ENCODE results near the gene PHOX2A. TPM values are rescaled to one million over a fixed set of nuclear protein-coding genes. Genes with fewer than 3 reads are reported as not detected.

Gene PHOX2A
- total RNA-seq, 1 experiment from 2014 or later, result not detected

DNA sequence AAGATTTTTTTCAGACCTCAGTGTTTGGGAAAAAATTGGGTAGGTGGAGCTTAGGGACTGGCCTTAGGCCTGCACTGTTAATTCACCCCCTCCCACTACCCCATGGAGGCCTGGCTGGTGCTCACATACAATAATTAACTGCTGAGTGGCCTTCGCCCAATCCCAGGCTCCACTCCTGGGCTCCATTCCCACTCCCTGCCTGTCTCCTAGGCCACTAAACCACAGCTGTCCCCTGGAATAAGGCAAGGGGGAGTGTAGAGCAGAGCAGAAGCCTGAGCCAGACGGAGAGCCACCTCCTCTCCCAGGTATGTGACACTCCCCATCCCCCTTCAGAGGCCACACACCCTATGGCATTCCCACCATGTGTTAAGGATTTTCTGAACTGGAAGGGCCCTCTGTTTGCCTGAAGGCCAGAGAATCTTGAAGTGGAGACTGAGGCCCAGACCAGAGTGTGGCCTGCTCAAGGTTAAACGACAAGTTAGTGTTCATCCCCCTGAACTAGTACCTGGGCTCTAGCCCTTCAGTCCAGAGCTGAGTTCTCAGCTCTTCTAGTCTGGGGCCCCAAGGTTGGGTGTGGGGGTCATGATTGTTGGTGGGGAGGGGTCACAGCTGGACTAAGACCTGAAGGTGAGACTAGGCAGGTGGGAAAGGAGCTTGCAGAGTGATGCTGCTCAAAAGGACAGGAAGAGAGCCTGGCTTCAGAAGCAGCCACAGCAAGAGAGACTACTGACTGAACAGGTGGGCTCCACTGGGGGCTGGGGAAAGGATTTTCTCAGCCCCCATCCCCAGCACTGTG, 54.3 kb downstream of the PHOX2A start:
- H3K4me1 ChIP-seq (ENCODE audit: insufficient read depth, low read length, poor library complexity, severe bottlenecking), result no peaks in the 10 kb centered on the region
- BruUV-seq (replicated peaks), result no TSS peak
- H3K4me3 ChIP-seq (ENCODE audit: low read depth, low read length, poor library complexity, severe bottlenecking), result no peak overlapping the region
- no peaks in the 10 kb centered on the region for H3K9me3 ChIP-seq (ENCODE audit: low read depth, low read length, poor library complexity, severe bottlenecking)
- no peak for DNase-seq (ENCODE audit: low spot score)
- no peaks in the 10 kb centered on the region for H3K36me3 ChIP-seq (ENCODE audit: insufficient read depth, low read length, poor library complexity, severe bottlenecking)
- intact Hi-C loops (cut with micrococcal nuclease; ENCODE audit: unreplicated experiment), result no loop called here
- CTCF ChIA-PET, result interaction anchor here (0.6 kb wide), 2 partner anchors 164 to 418 kb away, joined by 3 read pairs; no protein-coding TSS in a partner anchor
- no peak overlapping the region for H3K27ac ChIP-seq (ENCODE audit: low read depth, low read length, poor library complexity, severe bottlenecking)
- no peaks in the 10 kb centered on the region for H3K27me3 ChIP-seq (replicated peaks; ENCODE audit: insufficient read depth, low read depth, low read length, poor library complexity)
- no peak for TF ChIP-seq EZH2 (IDR thresholded peaks at IDR 0.05; ENCODE audit: borderline replicate concordance, low read depth, low read length, poor library complexity, severe bottlenecking)
- TF ChIP-seq, protein P1, sequence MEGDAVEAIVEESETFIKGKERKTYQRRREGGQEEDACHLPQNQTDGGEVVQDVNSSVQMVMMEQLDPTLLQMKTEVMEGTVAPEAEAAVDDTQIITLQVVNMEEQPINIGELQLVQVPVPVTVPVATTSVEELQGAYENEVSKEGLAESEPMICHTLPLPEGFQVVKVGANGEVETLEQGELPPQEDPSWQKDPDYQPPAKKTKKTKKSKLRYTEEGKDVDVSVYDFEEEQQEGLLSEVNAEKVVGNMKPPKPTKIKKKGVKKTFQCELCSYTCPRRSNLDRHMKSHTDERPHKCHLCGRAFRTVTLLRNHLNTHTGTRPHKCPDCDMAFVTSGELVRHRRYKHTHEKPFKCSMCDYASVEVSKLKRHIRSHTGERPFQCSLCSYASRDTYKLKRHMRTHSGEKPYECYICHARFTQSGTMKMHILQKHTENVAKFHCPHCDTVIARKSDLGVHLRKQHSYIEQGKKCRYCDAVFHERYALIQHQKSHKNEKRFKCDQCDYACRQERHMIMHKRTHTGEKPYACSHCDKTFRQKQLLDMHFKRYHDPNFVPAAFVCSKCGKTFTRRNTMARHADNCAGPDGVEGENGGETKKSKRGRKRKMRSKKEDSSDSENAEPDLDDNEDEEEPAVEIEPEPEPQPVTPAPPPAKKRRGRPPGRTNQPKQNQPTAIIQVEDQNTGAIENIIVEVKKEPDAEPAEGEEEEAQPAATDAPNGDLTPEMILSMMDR (conservative IDR thresholded peaks at IDR 0.05; ENCODE audit: low read depth, low read length), result no peak
- POLR2A ChIA-PET (ENCODE audit: low non-redundant PET), result no interaction called here

Other genes starting within 250 kb of the PHOX2A start
- 10.6 and 12.2 TPM in 2 replicates for gene IL18BP, start 245.3 kb downstream of the PHOX2A start, total RNA-seq (2021)
- gene NUMA1, start 163.6 kb downstream of the PHOX2A start, total RNA-seq (2021), result 216 and 231 TPM in 2 replicates
- 13.9 and 16.7 TPM in 2 replicates for gene LRRC51, start 163.3 kb downstream of the PHOX2A start, total RNA-seq (2021)
- gene LAMTOR1, start 140.9 kb downstream of the PHOX2A start, total RNA-seq (2021), result 90.9 and 101 TPM in 2 replicates
- gene TOMT, start 138.3 kb downstream of the PHOX2A start, total RNA-seq (2021), result not detected in 2 replicates
- gene ANAPC15, start 131.5 kb downstream of the PHOX2A start, total RNA-seq (2021), result 57.2 and 58.9 TPM in 2 replicates
- gene FOLR3, start 108.5 kb downstream of the PHOX2A start, total RNA-seq (2021), result not detected in 2 replicates
- not detected in 2 replicates for gene FOLR1, start 52.0 kb downstream of the PHOX2A start, total RNA-seq (2021)
- not detected in 2 replicates for gene FOLR2, start 27.4 kb downstream of the PHOX2A start, total RNA-seq (2021)
- gene INPPL1, start 19.4 kb downstream of the PHOX2A start, total RNA-seq (2021), result 104 and 141 TPM in 2 replicates
- gene CLPB, start 190.4 kb upstream of the PHOX2A start, total RNA-seq (2021), result 38.1 and 40.1 TPM in 2 replicates

All from A673 (cell line).